Skin epidermis (tissue), 12 donors: ENCODE data around the gene AGFG1.
"Not testable (repeated sequence)": the region's sequence is repeated elsewhere in the genome, so short reads cannot be mapped to it uniquely, and the experiment has no call there.

Experiments used
- H3K27ac ChIP-seq, 21 experiments: fragments of 200-600 bp; sonication (generic) in 11 of 21; one replicate each; pipeline ENCODE4 v1.5.0; 2020; ENCODE audit warnings: mild to moderate bottlenecking in 3 of 21, inconsistent platforms in 2 of 21, moderate library complexity in 2 of 21
- H3K4me3 ChIP-seq, 7 experiments: fragments of 200-600 bp; sonication (generic) in 2 of 7; one replicate each; pipeline ENCODE4 v1.5.0; 2020; ENCODE audit warnings: inconsistent platforms in 2 of 7, mild to moderate bottlenecking in 2 of 7, moderate library complexity in 1 of 7

The AGFG1 gene

GRCh38 chr2:227488045-227488444, 16.1 kb downstream of the AGFG1 start:
- H3K4me3 ChIP-seq = no peak overlapping the region
- no peak overlapping the region for H3K27ac ChIP-seq

GRCh38 chr2:227491386-227491785, 19.4 kb downstream of the AGFG1 start:
- H3K4me3 ChIP-seq = no peak overlapping the region
- no peak overlapping the region for H3K27ac ChIP-seq

- no peak overlapping the region for H3K4me3 ChIP-seq
- H3K27ac ChIP-seq = no peak overlapping the region
Observed at GRCh38 chr2:227493524-227493923, 21.6 kb downstream of the AGFG1 start.

- H3K4me3 ChIP-seq = no peak overlapping the region
Observed at GRCh38 chr2:227497158-227497557, 25.2 kb downstream of the AGFG1 start.

GRCh38 chr2:227499627-227500300, 27.8 kb downstream of the AGFG1 start:
- H3K27ac ChIP-seq = no peak overlapping the region

More at GRCh38 chr2:227497158-227497557, 25.2 kb downstream of the AGFG1 start:
- H3K27ac ChIP-seq = no peak overlapping the region

GRCh38 chr2:227500301-227500630, 28.3 kb downstream of the AGFG1 start:
- Histone ChIP-seq H3K4me3 (no peak overlapping the region), H3K27ac (no peak overlapping the region)

More at GRCh38 chr2:227499627-227500300, 27.8 kb downstream of the AGFG1 start:
- no peak overlapping the region for H3K4me3 ChIP-seq

GRCh38 chr2:227503433-227504406, 31.8 kb downstream of the AGFG1 start:
- no peak overlapping the region for H3K4me3 ChIP-seq
- H3K27ac ChIP-seq = peak overlapping the region in 1 of 21 experiments; percentile 2

- no peak overlapping the region for H3K4me3 ChIP-seq
- no peak overlapping the region for H3K27ac ChIP-seq
Observed at GRCh38 chr2:227504700-227505099, 32.7 kb downstream of the AGFG1 start.

GRCh38 chr2:227506456-227506855, 34.5 kb downstream of the AGFG1 start:
- H3K27ac ChIP-seq = no peak overlapping the region
- H3K4me3 ChIP-seq = no peak overlapping the region

- Histone ChIP-seq H3K27ac (no peak overlapping the region), H3K4me3 (no peak overlapping the region)
Observed at GRCh38 chr2:227507963-227508362, 36.0 kb downstream of the AGFG1 start.

GRCh38 chr2:227509076-227509475, 37.1 kb downstream of the AGFG1 start:
- Histone ChIP-seq H3K4me3 (no peak overlapping the region), H3K27ac (no peak overlapping the region)

- no peak overlapping the region for H3K27ac ChIP-seq
- H3K4me3 ChIP-seq = no peak overlapping the region
Observed at GRCh38 chr2:227509824-227510619, 38.1 kb downstream of the AGFG1 start.

GRCh38 chr2:227510620-227510958, 38.6 kb downstream of the AGFG1 start:
- no peak overlapping the region for H3K4me3 ChIP-seq
- no peak overlapping the region for H3K27ac ChIP-seq

- H3K27ac ChIP-seq = no peak overlapping the region
- H3K4me3 ChIP-seq = no peak overlapping the region
Observed at GRCh38 chr2:227511239-227511930, 39.4 kb downstream of the AGFG1 start.

GRCh38 chr2:227511955-227512354, 40.0 kb downstream of the AGFG1 start:
- no peak overlapping the region for H3K27ac ChIP-seq
- H3K4me3 ChIP-seq = no peak overlapping the region

GRCh38 chr2:227513113-227513512, 41.2 kb downstream of the AGFG1 start:
- H3K27ac ChIP-seq = no peak overlapping the region
- no peak overlapping the region for H3K4me3 ChIP-seq

GRCh38 chr2:227515742-227516141, 43.8 kb downstream of the AGFG1 start:
- Histone ChIP-seq H3K27ac (no peak overlapping the region), H3K4me3 (no peak overlapping the region)

- Histone ChIP-seq H3K27ac (no peak overlapping the region), H3K4me3 (no peak overlapping the region)
Observed at GRCh38 chr2:227517724-227518123, 45.8 kb downstream of the AGFG1 start.

- not testable (repeated sequence) for H3K27ac ChIP-seq, H3K4me3 ChIP-seq
Observed at GRCh38 chr2:227518278-227518865, 46.4 kb downstream of the AGFG1 start.
